PC-9 (cell line): ENCODE data around the gene INSYN2B. TPM values are rescaled to one million over a fixed set of nuclear protein-coding genes. Genes with fewer than 3 reads are reported as not detected.

Source experiments
- BruUV-seq: library from RNA; stranded (reverse); fragments of 400-500 nt; replicated peaks from 2 replicates; lab custom pipeline; 2021; lab: Mats Ljungman, UMichigan
- CTCF ChIA-PET: fragments of 300-600 bp; sonication (Branson Sonifier 250); formaldehyde crosslinking; loops from one replicate; lab custom pipeline; 2022; ENCODE audit warnings: antibody characterized with exemption; lab: Charles Lee
- POLR2A ChIA-PET: fragments of 300-600 bp; sonication (Branson Sonifier 250); formaldehyde crosslinking; loops from one replicate; lab custom pipeline; 2022; ENCODE audit warnings: antibody characterized with exemption; ENCODE audit not compliant: unreplicated experiment; lab: Charles Lee
- DNase-seq, 2 experiments: peaks; one replicate each; pipeline versions ENCODE4 v3.0.0 to v3.0.0-alpha.2; 2015 to 2022; ENCODE audit warnings: mixed read lengths in 1 of 2
- H2AFZ ChIP-seq: fragments of 200-600 bp; sonication (generic); 2 replicates; pipeline ENCODE4 v1.8.1; 2017; ENCODE audit warnings: antibody characterized with exemption
- H3F3A ChIP-seq: fragments of 200-600 bp; sonication (generic); 2 replicates; pipeline ENCODE4 v1.8.1; 2017; ENCODE audit warnings: antibody characterized with exemption, mild to moderate bottlenecking, low read depth; ENCODE audit not compliant: insufficient read depth
- H3K27ac ChIP-seq: fragments of 200-600 bp; sonication (generic); 2 replicates; pipeline ENCODE4 v1.6.1; 2016; ENCODE audit warnings: mixed run types
- H3K27me3 ChIP-seq: fragments of 200-600 bp; sonication (generic); 2 replicates; pipeline ENCODE4 v1.6.1; 2016; ENCODE audit warnings: low read depth, mixed run types; ENCODE audit not compliant: insufficient read depth
- H3K36me3 ChIP-seq: fragments of 200-600 bp; sonication (generic); 2 replicates; pipeline ENCODE4 v1.6.1; 2016; ENCODE audit warnings: low read depth, mixed run types
- H3K4me1 ChIP-seq: fragments of 200-600 bp; sonication (generic); replicated peaks from 2 replicates; pipeline ENCODE4 v1.6.1; 2016; ENCODE audit warnings: mixed run types; ENCODE audit not compliant: insufficient read depth
- H3K4me2 ChIP-seq: fragments of 200-600 bp; sonication (generic); 2 replicates; pipeline ENCODE4 v1.6.1; 2017; ENCODE audit warnings: mixed run types
- H3K4me3 ChIP-seq: fragments of 200-600 bp; sonication (generic); 2 replicates; pipeline ENCODE4 v1.6.1; 2016; ENCODE audit warnings: mixed run types
- H3K79me2 ChIP-seq: fragments of 200-600 bp; sonication (generic); 2 replicates; pipeline ENCODE4 v1.6.1; 2017; ENCODE audit warnings: low read depth, mixed run types
- H3K9me2 ChIP-seq: fragments of 200-600 bp; sonication (generic); 2 replicates; pipeline ENCODE4 v1.8.1; 2017; ENCODE audit warnings: mild to moderate bottlenecking; ENCODE audit not compliant: insufficient read depth
- H3K9me3 ChIP-seq: fragments of 200-600 bp; sonication (generic); 2 replicates; pipeline ENCODE4 v1.8.1; 2016; ENCODE audit warnings: low read depth; ENCODE audit not compliant: insufficient read depth
- H4K20me1 ChIP-seq: fragments of 200-600 bp; sonication (generic); 2 replicates; pipeline ENCODE4 v1.8.1; 2017; ENCODE audit not compliant: insufficient read depth
- CTCF ChIP-seq: fragments of 200-600 bp; sonication (generic); conservative IDR thresholded peaks from 2 replicates; pipeline ENCODE4 v1.6.1; 2017; ENCODE audit warnings: mixed run types, antibody characterized with exemption, mild to moderate bottlenecking, moderate library complexity
- EZH2 ChIP-seq: fragments of 200-600 bp; sonication (generic); IDR thresholded peaks from 2 replicates; pipeline ENCODE4 v1.8.0; 2017; ENCODE audit warnings: antibody characterized with exemption, low read depth
- intact Hi-C: fragments of 100-400 bp; cut with micrococcal nuclease; formaldehyde crosslinking; loops from one replicate; pipeline ENCODE4 v1.10.0; 2022; ENCODE audit not compliant: unreplicated experiment
- total RNA-seq: library from RNA; stranded (reverse); gene quantifications from 2 replicates; pipeline ENCODE4 v1.2.3, GENCODE V29; 2021

The INSYN2B gene
- total RNA-seq, 1 experiment from 2014 or later = not detected

- H3K79me2 ChIP-seq = no peaks in the 10 kb centered on the region
- no peak overlapping the region for H3K4me3 ChIP-seq
- no peak overlapping the region for H2AFZ ChIP-seq
- intact Hi-C loops = no loop called here
- no peaks in the 10 kb centered on the region for H3K27me3 ChIP-seq
- no peak overlapping the region for H3K4me2 ChIP-seq
- H3F3A ChIP-seq = no peaks in the 10 kb centered on the region
- DNase-seq = no peak
- ChIA-PET POLR2A (no interaction called here), CTCF (no interaction called here)
- BruUV-seq = no TSS peak
- TF ChIP-seq EZH2 (no peak), CTCF (no peak)
- no peak overlapping the region for H3K27ac ChIP-seq
- no peaks in the 10 kb centered on the region for H3K4me1 ChIP-seq
- no peaks in the 10 kb centered on the region for H4K20me1 ChIP-seq
- no peaks in the 10 kb centered on the region for H3K36me3 ChIP-seq
- H3K9me2 ChIP-seq = no peaks in the 10 kb centered on the region
- no peaks in the 10 kb centered on the region for H3K9me3 ChIP-seq
Observed at GRCh38 chr5:170011751-170012150, 31.5 kb upstream of the INSYN2B start.

GRCh38 chr5:170010595-170010994 lies 30.3 kb upstream of the INSYN2B start:
- H3K27me3 ChIP-seq = no peaks in the 10 kb centered on the region
- H3K79me2 ChIP-seq = no peaks in the 10 kb centered on the region
- H2AFZ ChIP-seq = no peak overlapping the region
- no peak overlapping the region for H3K27ac ChIP-seq
- no peaks in the 10 kb centered on the region for H3F3A ChIP-seq
- TF ChIP-seq CTCF (no peak), EZH2 (no peak)
- ChIA-PET CTCF (no interaction called here), POLR2A (no interaction called here)
- H3K4me2 ChIP-seq = no peak overlapping the region
- no peak for DNase-seq
- no peaks in the 10 kb centered on the region for H3K9me3 ChIP-seq
- H3K4me1 ChIP-seq = no peaks in the 10 kb centered on the region
- intact Hi-C loops = no loop called here
- H3K9me2 ChIP-seq = no peaks in the 10 kb centered on the region
- no peaks in the 10 kb centered on the region for H3K36me3 ChIP-seq
- H3K4me3 ChIP-seq = no peak overlapping the region
- H4K20me1 ChIP-seq = no peaks in the 10 kb centered on the region
- BruUV-seq = no TSS peak

- Histone ChIP-seq H3K4me1 (no peaks in the 10 kb centered on the region), H2AFZ (no peak overlapping the region), H3K4me2 (no peak overlapping the region), H3F3A (no peaks in the 10 kb centered on the region), H3K4me3 (no peak overlapping the region), H3K9me3 (no peaks in the 10 kb centered on the region), H3K79me2 (no peaks in the 10 kb centered on the region), H3K9me2 (no peaks in the 10 kb centered on the region), H3K27me3 (no peaks in the 10 kb centered on the region), H3K36me3 (no peaks in the 10 kb centered on the region), H4K20me1 (no peaks in the 10 kb centered on the region), H3K27ac (no peak overlapping the region)
- no peak for DNase-seq
- TF ChIP-seq EZH2 (no peak), CTCF (no peak)
- intact Hi-C loops = no loop called here
- BruUV-seq = no TSS peak
- ChIA-PET CTCF (no interaction called here), POLR2A (no interaction called here)
Observed at GRCh38 chr5:170008376-170008775, 28.1 kb upstream of the INSYN2B start.
